ENCODE measurements around the gene DAPK1. TPM values are rescaled to one million over a fixed set of nuclear protein-coding genes. Genes with fewer than 3 reads are reported as not detected.

Gene DAPK1
- total and polyA plus RNA-seq, 2 donors (not counting 3 experiments of a cell fraction or from before 2014, with no cell fraction given), result 58.9 to 119 TPM

DNA sequence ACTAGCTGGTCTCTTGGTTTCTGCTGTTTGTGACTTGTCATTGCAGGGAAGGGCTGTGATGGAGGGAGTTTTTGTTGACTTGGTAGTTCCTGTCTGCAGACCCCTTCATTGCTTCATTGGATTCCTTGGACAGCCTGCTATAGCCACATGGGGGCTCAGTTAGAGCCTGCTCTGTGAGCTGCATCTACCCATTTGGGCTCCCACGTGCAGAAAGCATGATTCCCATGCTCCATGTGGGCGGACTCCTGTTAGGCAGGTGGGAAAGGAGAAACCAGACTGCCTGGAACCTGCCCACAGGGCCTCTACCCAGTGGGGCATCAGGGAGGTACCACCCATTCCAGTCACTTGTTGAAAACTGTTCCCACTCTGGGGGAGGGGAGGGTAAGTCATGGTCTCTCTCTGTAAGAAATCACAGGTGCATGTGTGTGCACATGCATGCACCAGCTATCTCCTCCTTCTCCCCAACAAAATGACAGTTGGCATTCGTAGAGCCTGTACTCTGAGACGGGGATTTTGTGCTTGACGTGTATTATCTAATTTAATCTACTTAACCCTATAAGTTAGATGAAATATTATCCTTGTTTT, 61.0 kb downstream of the DAPK1 start:
- ChIA-PET CTCF (interaction anchor here (1.0 to 4.6 kb wide), 2 partner anchors 13 to 61 kb away, joined by 3 to 13 read pairs; partner anchors contain the start of gene DAPK1), POLR2A (no interaction called here)
- FAIRE-seq (no peak), DNase-seq (ENCODE audit: low read depth, low spot score) (no peak)
- Histone ChIP-seq H3K4me3 (replicated peaks in 1 of 3; ENCODE audit: insufficient read depth in 1 of 3, low read depth in 1 of 3, low read length in 3 of 3) (no peak overlapping the region), H4K20me1 (replicated peaks; ENCODE audit: control insufficient read depth, extremely low read depth, insufficient read depth, low read length) (no peaks in the 10 kb centered on the region), H3K36me3 (ENCODE audit: control insufficient read depth in 2 of 2, extremely low read depth in 1 of 2, insufficient read depth in 2 of 2, low read length in 2 of 2) (peaks cover 0 to 5% of the 10 kb centered on the region in 2 experiments), H3K9me3 (replicated peaks; ENCODE audit: control insufficient read depth, insufficient read depth, low read length) (no peaks in the 10 kb centered on the region), H3K4me1 (ENCODE audit: control insufficient read depth, extremely low read depth, insufficient read depth, low read length) (peaks cover 3% of the 10 kb centered on the region), H3K9ac (replicated peaks; ENCODE audit: extremely low read depth, insufficient read depth, low read length) (no peak overlapping the region), H3K9me1 (replicated peaks; ENCODE audit: control insufficient read depth, extremely low read depth, insufficient read depth, low read length) (no peaks in the 10 kb centered on the region), H2AFZ (ENCODE audit: low read depth, low read length) (no peak overlapping the region), H3K27ac (ENCODE audit: insufficient read depth, low read depth, low read length) (no peak overlapping the region), H3K4me2 (ENCODE audit: insufficient read depth, low read length) (no peak overlapping the region), H3K27me3 (ENCODE audit: control insufficient read depth in 2 of 2, insufficient read depth in 2 of 2, low read length in 2 of 2) (no peaks in the 10 kb centered on the region), H3K79me2 (ENCODE audit: control insufficient read depth, insufficient read depth, low read length) (no peaks in the 10 kb centered on the region)
- BruUV-seq (replicated peaks), result no TSS peak
- intact Hi-C loops (cut with micrococcal nuclease) (no loop called here), dilution Hi-C loops (cut with MboI; ENCODE audit: extremely low pct_ligation_motif_present, low sequenced_read_pairs) (no loop called here)
- TF ChIP-seq EZH2 (IDR thresholded peaks at IDR 0.05; ENCODE audit: borderline replicate concordance, low read depth, low read length, severe bottlenecking), result no peak
- TF ChIP-seq FOS (IDR thresholded peaks at IDR 0.05; ENCODE audit: borderline replicate concordance, insufficient read depth, low read length), result no peak
- no peak for TF ChIP-seq JUN (IDR thresholded peaks at IDR 0.05; ENCODE audit: borderline replicate concordance, insufficient read depth, insufficient read length, low read depth)
- no peak for TF ChIP-seq MYC (IDR thresholded peaks at IDR 0.05; ENCODE audit: low read depth, low read length)
- TF ChIP-seq, protein P1, sequence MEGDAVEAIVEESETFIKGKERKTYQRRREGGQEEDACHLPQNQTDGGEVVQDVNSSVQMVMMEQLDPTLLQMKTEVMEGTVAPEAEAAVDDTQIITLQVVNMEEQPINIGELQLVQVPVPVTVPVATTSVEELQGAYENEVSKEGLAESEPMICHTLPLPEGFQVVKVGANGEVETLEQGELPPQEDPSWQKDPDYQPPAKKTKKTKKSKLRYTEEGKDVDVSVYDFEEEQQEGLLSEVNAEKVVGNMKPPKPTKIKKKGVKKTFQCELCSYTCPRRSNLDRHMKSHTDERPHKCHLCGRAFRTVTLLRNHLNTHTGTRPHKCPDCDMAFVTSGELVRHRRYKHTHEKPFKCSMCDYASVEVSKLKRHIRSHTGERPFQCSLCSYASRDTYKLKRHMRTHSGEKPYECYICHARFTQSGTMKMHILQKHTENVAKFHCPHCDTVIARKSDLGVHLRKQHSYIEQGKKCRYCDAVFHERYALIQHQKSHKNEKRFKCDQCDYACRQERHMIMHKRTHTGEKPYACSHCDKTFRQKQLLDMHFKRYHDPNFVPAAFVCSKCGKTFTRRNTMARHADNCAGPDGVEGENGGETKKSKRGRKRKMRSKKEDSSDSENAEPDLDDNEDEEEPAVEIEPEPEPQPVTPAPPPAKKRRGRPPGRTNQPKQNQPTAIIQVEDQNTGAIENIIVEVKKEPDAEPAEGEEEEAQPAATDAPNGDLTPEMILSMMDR (IDR thresholded peaks at IDR 0.05; ENCODE audit: extremely low read depth in 1 of 2, insufficient read depth in 1 of 2, low read depth in 1 of 2, low read length in 2 of 2), result no peak
- TF ChIP-seq POLR2AphosphoS5 (IDR thresholded peaks at IDR 0.05; ENCODE audit: insufficient read depth, low read depth, low read length), result no peak
- no peak for TF ChIP-seq POLR2A (IDR thresholded peaks at IDR 0.05; ENCODE audit: low read depth, low read length)
- no peak for TF ChIP-seq GATA2 (IDR thresholded peaks at IDR 0.05; ENCODE audit: insufficient read depth, insufficient read length, low read depth, low read length)
- TF ChIP-seq, protein P2, sequence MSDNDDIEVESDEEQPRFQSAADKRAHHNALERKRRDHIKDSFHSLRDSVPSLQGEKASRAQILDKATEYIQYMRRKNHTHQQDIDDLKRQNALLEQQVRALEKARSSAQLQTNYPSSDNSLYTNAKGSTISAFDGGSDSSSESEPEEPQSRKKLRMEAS (IDR thresholded peaks at IDR 0.05; ENCODE audit: insufficient read depth, insufficient read length), result no peak
